Endothelial cell of umbilical vein (primary cell): ENCODE results near the gene GIGYF2.

Experiments used
- CTCF ChIP-seq, 2 donors: IDR thresholded peaks; 1 replicate in 1 of 2; 2 replicates in 1 of 2; pipeline ENCODE4 v1.5.1; 2011; ENCODE audit warnings: low read length in 2 of 2, mild to moderate bottlenecking in 2 of 2, moderate library complexity in 2 of 2, control low read depth in 1 of 2, inconsistent platforms in 1 of 2, low read depth in 1 of 2; ENCODE audit not compliant: insufficient read depth in 1 of 2; ENCODE audit errors: extremely low read depth in 1 of 2
- EZH2 ChIP-seq: IDR thresholded peaks from 2 replicates; pipeline ENCODE4 v1.6.1; 2012; ENCODE audit warnings: borderline replicate concordance, low read depth, mild to moderate bottlenecking, moderate library complexity, low read length, inconsistent platforms; ENCODE audit not compliant: severe bottlenecking
- FOS ChIP-seq: IDR thresholded peaks from 2 replicates; pipeline ENCODE4 v1.6.1; 2011; ENCODE audit warnings: mild to moderate bottlenecking, low read length, moderate library complexity, borderline replicate concordance; ENCODE audit not compliant: insufficient read depth
- GATA2 ChIP-seq: IDR thresholded peaks from 2 replicates; pipeline ENCODE4 v1.7.0; 2011; ENCODE audit warnings: low read depth, mild to moderate bottlenecking, moderate library complexity, mixed read lengths, low read length; ENCODE audit not compliant: insufficient read length, insufficient read depth
- MAX ChIP-seq: IDR thresholded peaks from 2 replicates; pipeline ENCODE4 v1.6.1; 2011; ENCODE audit not compliant: insufficient read depth, insufficient read length
- MYC ChIP-seq: IDR thresholded peaks from one replicate; pipeline ENCODE4 v1.6.1; 2011; ENCODE audit warnings: mild to moderate bottlenecking, low read depth, low read length
- POLR2A ChIP-seq: IDR thresholded peaks from 2 replicates; pipeline ENCODE4 v1.6.1; 2012; ENCODE audit warnings: low read depth, mild to moderate bottlenecking, control low read depth, low read length
- POLR2AphosphoS5 ChIP-seq: IDR thresholded peaks from 2 replicates; pipeline ENCODE4 v1.6.1; 2012; ENCODE audit warnings: low read depth, mild to moderate bottlenecking, control low read depth, low read length, moderate library complexity; ENCODE audit not compliant: insufficient read depth

- TF ChIP-seq EZH2 (no peak), CTCF (IDR thresholded peaks at IDR 0.05; ENCODE audit: extremely low read depth in 1 of 2, insufficient read depth in 1 of 2, low read depth in 1 of 2, low read length in 2 of 2) (no peak), POLR2AphosphoS5 (no peak), POLR2A (no peak), MAX (no peak), FOS (no peak), MYC (no peak), GATA2 (no peak)
Measured at GRCh38 chr2:232884001-232884421, 186.9 kb downstream of the GIGYF2 start.
